Cardiac septum (tissue), 1 donor: Measurements from ENCODE around the gene EIF5A2. TPM values are rescaled to one million over a fixed set of nuclear protein-coding genes. Genes with fewer than 3 reads are reported as not detected.
"Not testable (repeated sequence)": the region's sequence is repeated elsewhere in the genome, so short reads cannot be mapped to it uniquely, and the experiment has no call there.

ENCODE experiments used
- DNase-seq: peaks from one replicate; pipeline ENCODE4 v3.0.0-alpha.2; 2020; ENCODE audit warnings: low spot score
- intact Hi-C: fragments of 100-400 bp; cut with DNase I; formaldehyde crosslinking; loops from one replicate; pipeline ENCODE4 v1.14.0; 2022
- long read RNA-seq: library from polyadenylated mRNA; unstranded; transcript quantifications from one replicate; pipeline ENCODE4 v2.0.0, GENCODE V29; 2021
- total RNA-seq: library from RNA; stranded (reverse); fragmentation: NEBNext Ultra II Directional; extraction: Animal tissue kit (Norgen Biotek cat#: 25700); gene quantifications from one replicate; pipeline ENCODE4 v1.2.1, GENCODE V29; 2021
- donor health status: DM: no; HTN: no; CAD: no.

EIF5A2 gene
- total RNA-seq = 9.9 TPM
- long read RNA-seq, full-length matches to known transcripts = 15 of 18 reads
- long read RNA-seq, partial matches to known transcripts = 2 of 18 reads
- long read RNA-seq, other reads (novel, unspliced or antisense) = 1 of 18 reads

DNA sequence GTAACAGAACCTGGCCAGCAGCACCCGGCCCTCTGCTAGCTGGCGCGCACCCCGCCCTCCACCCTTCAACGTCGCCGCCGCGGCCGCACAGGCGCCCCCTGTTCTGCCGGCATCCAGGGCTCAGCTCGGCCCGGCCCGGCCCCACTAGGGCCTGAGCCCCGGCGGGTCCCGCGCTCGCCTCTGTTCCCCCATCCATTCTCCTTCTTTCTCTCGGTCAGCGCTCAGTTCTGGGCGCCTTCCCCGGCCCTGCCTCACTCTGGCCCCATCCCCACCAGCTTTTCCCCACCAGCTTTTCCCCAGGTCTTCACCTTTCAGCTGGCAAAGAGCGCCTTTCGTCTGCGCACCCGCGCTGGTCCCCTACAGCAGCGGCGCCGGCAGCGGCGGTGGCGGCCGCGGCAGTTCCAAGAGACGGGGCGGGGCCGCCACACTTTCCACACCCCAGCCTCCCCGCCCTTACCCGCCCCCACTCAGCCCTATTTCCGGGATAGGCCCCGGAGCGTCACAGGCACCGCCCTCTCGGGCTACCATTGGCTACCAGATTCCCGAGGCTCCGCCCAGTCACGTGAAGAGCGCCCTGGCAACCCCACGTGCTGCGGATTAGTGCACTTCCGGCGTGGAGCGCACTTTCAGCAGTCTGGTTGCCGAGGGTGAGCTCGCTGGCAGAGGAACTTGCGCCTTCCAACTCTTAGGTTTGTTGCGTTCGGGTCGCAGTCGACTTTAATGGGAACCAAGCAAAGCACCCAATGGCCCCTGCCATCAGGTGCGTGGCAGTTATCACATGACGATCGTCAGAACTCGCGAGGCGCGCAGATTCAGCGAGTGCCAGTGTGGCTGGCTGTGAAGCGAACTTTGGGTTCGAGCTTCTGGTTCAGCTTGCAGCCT is at the start of gene EIF5A2:
Gene EIF5A2 (minus strand): TSS at position 403 of the 882 bp plus-strand sequence. CDS start 831 bp downstream, outside the sequence.
- intact Hi-C loops = no loop called here
- peak; percentile 96 for DNase-seq

DNA sequence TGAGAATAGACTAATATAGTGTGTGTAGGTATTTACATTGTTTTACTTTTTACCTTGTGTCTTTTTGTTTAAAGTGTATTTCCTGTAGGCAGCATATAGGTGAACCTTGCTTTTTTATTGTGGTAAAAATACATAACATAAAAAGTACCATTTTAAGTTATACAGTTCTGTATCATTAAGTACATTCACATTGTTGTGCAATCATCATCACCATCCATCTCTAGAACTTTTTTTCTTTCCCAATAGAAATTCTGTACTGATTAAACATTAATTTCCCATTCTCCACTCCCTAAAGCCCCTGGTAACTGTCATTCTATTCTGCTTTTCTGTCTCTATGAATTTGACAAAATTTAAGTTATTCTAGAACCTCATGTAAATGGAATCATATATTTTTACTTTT is 48.2 kb upstream of the EIF5A2 start:
- intact Hi-C loops = no loop called here
- DNase-seq = no peak

DNA sequence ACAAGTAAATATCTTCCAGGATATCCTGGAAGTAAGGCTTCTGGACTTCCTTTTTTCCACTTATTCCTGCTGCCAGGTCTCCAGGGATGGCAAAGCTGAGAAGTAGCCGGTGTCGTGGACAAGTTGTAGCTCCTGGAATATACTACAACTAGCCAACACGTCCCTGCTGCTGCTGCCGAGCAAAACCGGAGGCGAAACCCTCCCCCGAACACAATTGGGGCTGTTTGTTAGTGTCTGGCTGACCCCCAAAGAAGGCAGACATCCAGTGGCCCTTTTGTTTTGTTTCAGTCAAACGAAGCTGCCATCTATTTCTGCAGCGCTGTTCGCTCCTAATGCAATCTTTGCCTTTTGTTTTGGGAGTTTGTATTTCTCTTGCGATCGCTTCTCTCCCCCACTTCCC is 45.3 kb upstream of the EIF5A2 start:
- intact Hi-C loops = no loop called here

DNA sequence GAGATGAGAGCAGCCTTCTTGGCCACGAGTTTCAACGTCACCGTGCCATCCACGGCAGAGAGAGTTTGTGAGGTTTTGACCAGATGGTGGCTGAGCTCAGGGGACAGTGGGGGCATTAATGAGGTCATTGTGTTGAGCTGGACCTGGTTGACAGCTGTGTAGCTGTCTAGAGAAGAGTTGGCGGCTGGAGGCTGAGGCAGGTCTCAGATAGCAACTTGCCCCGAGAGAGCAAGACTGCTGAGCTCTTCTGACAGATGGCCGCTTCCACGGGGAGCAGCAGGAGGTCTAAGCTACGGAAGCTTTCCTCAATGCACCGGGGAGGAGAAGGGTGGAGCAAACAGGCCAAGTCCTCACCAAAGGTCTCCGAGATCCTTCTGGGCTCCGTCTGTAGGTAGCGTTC is 44.8 kb upstream of the EIF5A2 start:
- DNase-seq = no peak
- intact Hi-C loops = no loop called here

More for the DNA sequence above, 45.3 kb upstream of the EIF5A2 start:
- no peak for DNase-seq

- intact Hi-C loops = no loop called here
- DNase-seq = no peak
Measured at GRCh38 chr3:170949211-170949610, 40.8 kb upstream of the EIF5A2 start.

DNA sequence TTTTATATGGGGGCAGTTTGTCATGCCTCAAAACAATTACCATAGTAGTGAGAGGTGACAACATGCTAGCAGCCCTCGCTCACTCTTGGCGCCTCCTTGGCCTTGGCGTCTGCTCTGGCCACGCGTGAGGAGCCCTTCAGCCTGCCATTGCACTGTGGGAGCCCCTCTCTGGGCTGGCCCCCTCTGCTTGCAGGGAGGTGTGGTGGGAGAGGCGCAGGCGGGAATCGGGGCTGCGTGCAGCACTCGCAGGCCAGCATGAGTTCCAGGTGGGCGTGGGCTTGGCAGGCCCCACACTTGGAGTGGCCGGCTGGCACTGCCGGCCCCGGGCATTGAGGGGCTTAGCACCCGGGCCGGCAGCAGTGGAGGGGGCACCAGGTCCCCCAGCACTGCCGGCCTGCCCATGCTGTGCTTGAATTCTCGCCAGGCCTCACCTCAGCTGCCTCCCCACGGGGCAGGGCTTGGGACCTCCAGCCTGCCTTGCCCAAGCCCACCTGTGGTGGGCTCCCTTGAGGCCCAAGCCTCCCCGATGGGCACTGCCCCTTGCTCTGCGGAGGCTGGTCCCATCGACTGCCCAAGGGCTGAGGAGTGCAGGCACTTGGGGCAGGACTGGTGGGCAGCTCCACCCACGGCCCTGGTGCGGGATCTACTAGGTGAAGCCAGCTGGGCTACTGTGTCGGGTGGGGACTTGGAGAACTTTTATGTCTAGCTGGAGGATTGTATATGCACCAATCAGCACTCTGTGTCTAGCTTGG is 38.8 kb upstream of the EIF5A2 start:
- intact Hi-C loops = no loop called here

GRCh38 chr3:170942011-170942410 is 33.6 kb upstream of the EIF5A2 start:
- intact Hi-C loops = no loop called here
- DNase-seq = no peak

More for the DNA sequence above, 38.8 kb upstream of the EIF5A2 start:
- DNase-seq = no peak

DNA sequence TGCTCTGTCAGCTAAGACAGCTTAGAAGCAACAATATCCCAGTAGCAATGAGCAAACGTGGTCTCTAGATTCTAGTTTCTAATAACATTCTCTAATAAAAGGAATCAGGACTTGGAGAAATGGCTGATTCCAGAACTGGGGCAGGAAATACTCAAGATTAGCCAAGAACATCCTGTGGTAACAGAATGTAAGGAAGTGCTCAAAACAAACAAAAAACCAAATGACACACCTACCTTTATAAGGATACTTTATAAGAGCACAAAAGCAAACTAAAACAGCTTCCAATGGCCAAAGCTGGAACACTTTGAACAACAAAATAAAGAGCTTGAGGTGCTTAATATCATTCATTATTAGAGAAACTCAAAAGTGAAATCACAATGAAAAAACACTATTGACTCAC is 33.1 kb upstream of the EIF5A2 start:
- intact Hi-C loops = no loop called here
- no peak for DNase-seq

DNA sequence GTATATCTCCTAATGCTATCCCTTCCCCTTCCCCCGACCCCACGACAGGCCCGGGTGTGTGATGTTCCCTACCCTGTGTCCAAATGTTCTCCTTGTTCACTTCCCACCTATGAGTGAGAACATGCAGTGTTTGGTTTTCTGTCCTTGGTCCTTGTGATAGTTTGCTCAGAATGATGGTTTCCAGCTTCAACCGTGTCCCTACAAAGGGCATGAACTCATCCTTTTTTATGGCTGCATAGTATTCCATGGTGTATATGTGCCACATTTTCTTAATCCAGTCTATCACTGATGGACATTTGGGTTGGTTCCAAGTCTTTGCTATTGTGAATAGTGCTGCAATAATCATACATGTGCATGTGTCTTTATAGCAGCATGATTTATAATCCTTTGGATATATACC is 24.6 kb upstream of the EIF5A2 start:
- intact Hi-C loops, DNase-seq: not testable (repeated sequence)

- DNase-seq, intact Hi-C loops: not testable (repeated sequence)
Measured at GRCh38 chr3:170923553-170923952, 15.1 kb upstream of the EIF5A2 start.

GRCh38 chr3:170918715-170919114 is 10.3 kb upstream of the EIF5A2 start:
- intact Hi-C loops = no loop called here
- DNase-seq = no peak

DNA sequence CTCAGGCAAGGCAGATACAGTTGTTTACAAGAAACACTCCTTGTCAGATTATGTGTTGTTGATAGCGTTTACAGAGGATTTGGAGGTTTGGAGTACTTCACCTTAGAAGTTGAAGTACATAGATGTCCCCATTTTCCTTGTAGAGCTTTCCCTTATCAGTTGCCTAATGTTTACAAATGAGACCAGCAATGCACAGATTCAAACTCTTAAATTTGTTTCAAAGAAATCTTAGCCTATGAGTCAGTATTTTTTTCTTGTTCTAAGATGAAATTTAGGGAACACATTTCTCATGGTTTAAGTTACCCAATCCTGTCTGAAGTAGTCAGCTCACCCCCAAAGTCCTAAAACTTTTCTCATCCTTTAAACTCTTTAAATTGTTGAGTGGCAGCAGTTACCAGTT is 6.3 kb upstream of the EIF5A2 start:
- intact Hi-C loops = no loop called here

GRCh38 chr3:170914212-170914611 is 5.8 kb upstream of the EIF5A2 start:
- intact Hi-C loops = no loop called here
- no peak for DNase-seq

More for the DNA sequence above, 6.3 kb upstream of the EIF5A2 start:
- DNase-seq = no peak

- intact Hi-C loops = no loop called here
- no peak for DNase-seq
Measured at GRCh38 chr3:170911051-170911450, 2.6 kb upstream of the EIF5A2 start.

DNA sequence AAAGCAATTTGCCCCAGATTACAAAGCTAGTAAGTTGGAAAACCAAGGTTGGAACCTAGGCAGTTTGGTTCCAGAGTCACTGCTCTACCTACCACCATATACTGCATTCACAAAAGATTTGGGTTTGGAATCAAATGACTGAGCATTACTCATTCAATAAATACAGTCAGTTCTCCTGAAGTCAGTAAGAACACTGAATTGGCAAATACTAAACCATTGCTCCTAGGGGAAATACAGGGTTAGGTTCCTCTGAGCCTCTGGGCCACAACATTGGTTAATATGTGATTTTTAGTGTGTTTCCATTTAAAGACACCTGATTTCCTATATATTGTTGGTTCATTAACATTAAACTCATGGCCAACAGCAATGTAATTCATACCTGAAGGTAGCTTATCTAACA is 2.1 kb upstream of the EIF5A2 start:
- intact Hi-C loops = no loop called here
- no peak for DNase-seq

GRCh38 chr3:170909129-170909903 is 879 bp upstream of the EIF5A2 start:
- intact Hi-C loops = no loop called here
- no peak for DNase-seq

DNA sequence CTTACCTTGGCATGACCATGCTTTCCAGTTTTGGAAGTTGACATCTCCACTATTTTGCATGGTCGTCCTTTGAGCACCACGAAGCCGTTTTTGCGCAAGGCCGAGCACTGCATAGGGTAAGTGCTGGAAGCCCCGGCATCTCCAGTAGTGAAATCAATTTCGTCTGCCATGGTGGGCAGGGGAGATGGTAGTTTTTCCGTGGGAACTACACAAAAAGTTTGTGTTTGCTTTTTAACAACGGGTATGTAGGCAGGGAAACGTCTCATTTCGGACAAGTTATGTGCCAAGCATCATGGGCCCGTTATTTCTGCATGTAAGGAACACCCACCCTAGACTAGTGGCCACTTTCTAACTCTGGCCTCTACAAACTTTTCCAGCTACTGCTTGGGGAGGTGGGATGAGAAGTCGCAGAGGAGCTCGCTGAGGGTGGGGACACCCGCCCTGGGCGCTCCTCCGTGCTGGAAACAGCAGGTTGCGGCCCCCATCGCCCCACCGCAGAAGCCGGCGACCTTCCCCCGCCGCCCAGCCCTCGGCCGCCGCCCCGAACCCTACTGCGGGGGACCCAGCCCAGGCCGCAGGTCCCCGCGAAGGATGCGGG is 701 bp downstream of the EIF5A2 start:
- intact Hi-C loops = loop anchor here (1.0 kb wide), 1 partner anchor 37 kb away; the partner anchor contains the start of gene RPL22L1
- no peak for DNase-seq

GRCh38 chr3:170905862-170906261 is 2.6 kb downstream of the EIF5A2 start:
- intact Hi-C loops = no loop called here
- DNase-seq = no peak

GRCh38 chr3:170903123-170903522 is 5.3 kb downstream of the EIF5A2 start:
- no peak for DNase-seq
- intact Hi-C loops = no loop called here
